GM19397 (cell line): ENCODE measurements around the gene SIX6.

ENCODE experiments used
- ATAC-seq: cut with Tn5 transposase; IDR thresholded peaks from one replicate; pipeline ENCODE4 v1.9.1; 2021; ENCODE audit warnings: mild to moderate bottlenecking, moderate library complexity; ENCODE audit not compliant: unreplicated experiment

The SIX6 gene

DNA sequence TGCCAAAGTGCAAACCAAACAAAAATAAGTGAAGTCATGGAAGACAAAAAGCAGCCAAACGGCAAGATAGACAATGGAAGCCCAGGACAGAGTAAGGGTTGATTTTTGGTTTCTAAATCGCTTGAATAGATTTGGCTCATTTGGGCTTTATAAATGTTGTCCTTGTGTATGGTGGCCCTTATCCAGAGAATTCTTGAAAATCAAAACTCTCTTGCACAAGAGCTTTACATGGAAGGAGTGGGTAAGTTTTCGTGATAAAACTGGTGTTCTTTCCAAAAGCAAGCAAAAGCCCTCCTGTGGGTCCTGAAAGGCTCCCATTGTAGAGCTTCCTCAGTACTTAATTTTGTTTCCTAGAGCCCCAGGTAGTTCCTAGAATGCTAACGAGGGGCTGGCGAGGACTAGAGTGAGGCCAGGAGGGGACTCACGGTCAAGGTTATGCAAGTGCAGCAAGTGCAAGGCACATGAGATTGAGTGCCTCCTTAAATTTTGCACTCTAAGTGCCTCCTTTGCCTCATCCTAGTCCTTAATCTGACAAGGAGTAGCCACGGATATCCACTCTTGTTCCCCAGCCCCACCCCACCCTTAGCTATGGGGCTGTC lies 4.1 kb downstream of the SIX6 start:
- ATAC-seq = no peak

DNA sequence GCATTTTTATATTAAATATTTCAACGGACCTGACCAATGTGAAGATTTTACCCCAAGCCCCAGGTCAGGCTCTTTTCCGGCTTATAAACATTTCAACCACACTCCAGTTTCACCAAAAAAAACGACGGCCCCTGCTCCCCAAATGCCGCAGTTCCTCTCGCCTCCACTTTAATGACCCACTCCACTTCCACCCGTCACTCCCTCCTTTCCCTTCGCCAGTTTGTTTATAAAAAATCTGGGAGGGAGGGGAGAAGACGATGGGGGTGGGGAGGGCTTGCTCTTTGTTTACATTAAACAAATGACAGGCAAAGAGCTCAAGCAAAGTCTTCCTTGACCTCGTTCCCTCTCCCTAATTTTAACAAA lies 5.4 kb downstream of the SIX6 start:
- ATAC-seq = no peak

GRCh38 chr14:60514741-60515491 lies 6.0 kb downstream of the SIX6 start:
- ATAC-seq = no peak

DNA sequence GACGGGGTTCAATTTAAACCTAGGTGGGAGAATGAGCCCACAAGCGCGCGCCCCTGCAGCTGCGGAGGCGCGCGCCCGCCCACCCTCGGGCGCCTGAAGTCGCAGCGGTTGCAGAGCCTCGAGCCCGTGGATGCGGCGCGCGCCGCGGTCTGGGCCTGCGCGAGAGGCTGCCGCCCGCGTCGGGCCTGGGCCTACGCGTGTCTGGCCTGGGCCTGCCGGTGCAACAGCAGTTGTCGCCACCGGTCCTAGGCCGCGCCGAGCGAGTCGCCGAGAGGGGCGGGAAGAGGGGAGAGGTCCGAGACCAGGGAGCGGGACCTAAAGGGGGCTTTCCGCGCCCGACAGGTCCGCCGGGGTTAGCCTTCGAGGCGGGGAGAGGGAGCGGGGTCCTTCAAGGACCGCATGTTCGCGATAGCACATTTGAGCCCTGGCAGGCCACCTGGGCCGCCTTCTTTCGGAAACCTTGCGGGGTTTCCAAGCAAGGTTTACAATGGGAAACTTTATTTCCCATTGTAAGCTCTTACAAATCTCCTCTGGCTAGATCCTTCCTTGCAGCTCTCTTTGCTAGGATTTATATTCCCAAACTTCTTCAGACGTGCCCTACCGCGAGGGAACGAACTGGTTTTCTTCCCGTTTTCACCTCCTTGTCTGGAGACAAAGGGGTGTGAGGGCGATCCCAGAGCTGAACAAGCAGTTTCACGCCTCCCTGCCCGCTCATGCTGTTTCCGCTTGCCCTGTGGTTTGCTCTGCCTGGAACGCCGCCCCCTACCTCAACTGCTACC lies 6.8 kb downstream of the SIX6 start:
- no peak for ATAC-seq

DNA sequence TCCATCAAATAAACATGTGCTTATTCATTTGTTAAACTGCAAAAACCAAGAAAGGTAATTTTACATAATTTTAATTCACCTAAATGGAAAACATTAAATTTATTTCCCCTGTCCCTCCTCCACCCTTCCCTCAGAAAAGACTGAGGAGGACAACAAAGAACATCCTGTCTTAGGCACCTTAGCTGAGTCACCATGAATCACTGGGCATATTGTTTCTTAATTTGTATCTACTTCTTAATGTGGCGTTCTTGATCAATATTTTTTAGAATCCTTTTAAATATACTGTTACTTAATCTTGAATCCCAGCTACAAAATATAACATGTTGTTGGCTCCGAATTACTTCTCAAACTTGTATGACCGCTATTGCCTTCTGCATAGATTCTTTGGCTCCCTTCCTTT lies 23.5 kb downstream of the SIX6 start:
- no peak for ATAC-seq

- ATAC-seq = no peak
These were observed 28.7 kb downstream of the SIX6 start for GRCh38 chr14:60537663-60538062.

- no peak for ATAC-seq
These were observed 35.7 kb downstream of the SIX6 start for GRCh38 chr14:60544659-60545058.

DNA sequence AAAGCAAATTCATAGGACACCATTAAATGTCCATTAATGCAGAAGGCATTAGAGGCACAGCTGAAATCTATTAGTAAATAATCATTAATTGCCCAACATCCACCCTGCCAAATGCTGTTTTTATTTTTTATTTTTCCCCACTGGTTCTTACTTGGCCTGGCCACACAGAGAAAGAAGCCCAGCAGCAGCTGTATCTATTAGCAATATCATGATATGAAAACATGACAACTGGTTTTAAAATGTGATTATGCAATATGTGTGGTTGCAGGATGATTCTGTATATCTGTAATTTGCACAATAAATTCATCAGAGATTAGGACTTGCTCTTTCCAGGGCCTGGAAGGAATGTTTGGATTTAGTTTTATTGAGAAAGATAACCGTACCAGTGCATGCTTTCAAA lies 44.9 kb downstream of the SIX6 start:
- ATAC-seq = no peak

GRCh38 chr14:60561845-60562746 lies 53.1 kb downstream of the SIX6 start:
- ATAC-seq = no peak
